ENCODE results near the gene SLC25A10.
"Not testable (repeated sequence)": the region's sequence is repeated elsewhere in the genome, so short reads cannot be mapped to it uniquely, and the experiment has no call there.

The SLC25A10 gene

GRCh38 chr17:81723651-81724209 is 11.6 kb downstream of the SLC25A10 start:
- no peak for DNase-seq

DNA sequence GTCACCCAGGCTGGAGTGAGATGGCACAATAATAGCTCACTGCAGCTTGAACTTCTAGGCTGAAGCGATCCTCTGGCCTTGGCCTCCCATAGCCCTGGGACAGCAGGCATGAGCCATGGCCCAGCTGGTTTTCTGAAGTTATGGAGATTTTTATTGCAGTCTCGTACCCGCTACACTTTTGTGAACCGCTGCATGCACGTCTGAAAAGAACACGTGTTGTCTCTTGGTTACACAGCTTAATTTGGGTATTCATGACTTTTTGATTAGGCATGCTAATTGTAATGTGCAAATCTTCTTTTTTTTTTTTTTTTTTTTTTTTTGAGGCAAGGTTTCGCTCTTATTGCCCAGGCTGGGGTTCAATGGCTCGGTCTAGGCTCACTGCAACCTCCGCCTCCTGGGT is 13.4 kb downstream of the SLC25A10 start:
- DNase-seq, result no peak

DNA sequence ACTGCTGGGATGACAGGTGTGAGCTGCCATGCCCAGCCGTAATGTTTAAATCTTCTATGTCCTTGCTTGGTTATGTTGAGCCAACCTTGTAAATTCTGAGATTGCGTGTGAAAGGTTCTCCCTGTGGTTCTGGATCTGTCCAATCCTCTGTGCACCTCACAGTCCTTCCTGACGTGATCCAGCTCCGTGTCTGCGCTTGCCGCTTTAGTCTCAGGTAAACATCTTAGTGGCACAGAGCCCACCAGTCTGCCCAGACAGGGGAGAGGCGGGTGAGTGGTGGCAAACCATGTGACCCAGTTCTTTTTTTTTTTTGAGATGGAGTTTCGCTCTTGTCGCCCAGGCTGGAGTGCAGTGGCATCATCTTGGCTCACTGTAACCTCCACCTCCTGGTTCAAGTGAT is 13.9 kb downstream of the SLC25A10 start:
- DNase-seq, result no peak

DNA sequence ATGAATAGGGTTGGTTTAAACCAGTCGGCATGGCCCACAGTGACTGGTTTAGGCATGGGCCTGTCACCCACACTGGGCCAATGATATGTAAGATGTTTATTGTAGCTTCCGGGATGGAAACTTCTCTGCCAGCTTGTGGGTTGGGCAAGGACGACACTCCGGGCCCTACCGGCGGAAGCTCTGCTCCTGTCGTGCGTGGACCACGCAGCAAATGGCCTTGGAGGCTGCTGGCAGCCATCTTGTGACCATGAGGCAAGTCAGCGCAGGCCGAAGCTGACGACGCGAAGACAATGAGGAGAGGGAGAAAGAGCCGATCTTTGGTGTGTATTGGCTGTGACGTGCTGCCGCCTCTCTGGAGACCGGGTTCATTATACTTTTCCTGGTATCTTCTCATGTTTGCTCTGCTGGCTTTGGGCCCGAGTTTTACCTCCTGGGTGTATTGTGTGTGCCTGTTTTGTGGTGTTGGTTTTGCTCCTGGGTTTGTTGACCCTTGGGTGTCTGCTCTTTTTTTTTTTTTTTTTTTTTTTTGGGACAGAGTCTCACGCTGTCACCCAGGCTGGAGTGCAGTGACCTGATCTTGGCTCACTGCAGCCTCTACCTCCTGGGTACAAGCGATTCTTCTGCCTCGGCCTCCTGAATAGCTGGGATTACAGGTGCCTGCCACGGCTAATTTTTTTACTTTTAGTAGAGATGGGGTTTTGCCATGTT is 15.4 kb downstream of the SLC25A10 start:
- no peak for DNase-seq

DNA sequence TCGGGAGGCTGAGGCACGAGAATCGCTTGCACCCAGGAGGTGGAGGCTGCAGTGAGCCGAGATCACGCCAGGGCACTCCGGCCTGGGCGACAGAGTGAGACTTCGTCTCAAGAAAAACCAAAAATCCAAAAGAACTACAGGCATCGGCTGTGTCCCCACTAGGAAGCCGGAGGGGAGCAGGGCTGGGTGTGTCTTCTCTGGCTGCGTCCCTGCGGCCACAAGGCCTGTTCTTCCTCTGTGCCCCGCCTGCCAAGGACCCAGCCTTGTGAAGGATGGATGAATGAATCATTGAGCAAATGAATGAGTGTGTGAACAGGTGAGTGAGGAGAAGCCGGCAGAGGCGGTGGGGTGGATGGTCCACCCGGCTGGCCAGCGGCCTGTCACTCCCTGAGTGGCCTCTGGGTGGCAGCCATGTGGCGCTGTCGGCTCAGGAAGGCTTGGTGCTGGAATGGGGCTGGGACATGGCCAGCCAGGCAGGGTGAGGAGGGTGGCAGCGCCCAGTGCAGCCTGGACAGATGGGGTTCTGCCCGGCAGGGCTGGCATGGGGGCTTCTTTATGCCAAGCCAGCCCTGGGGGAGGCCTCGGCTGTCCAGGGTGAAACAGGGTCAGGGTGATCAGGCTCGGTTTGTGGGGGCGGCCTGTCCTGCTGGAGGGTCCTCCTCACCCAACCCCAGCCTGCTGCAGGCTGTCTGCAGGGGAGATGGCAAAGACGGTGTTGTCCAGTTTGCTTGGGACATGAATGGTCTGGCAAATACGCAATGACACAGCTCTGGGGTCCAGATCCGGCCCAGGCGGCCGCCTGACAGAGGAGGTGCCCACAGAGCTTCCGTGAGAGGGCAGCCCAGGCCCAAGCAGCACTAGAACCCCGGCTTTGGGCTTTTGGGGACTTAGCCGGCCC is 21.7 kb downstream of the SLC25A10 start:
- peak; percentile 25 to 67 for DNase-seq

GRCh38 chr17:81734405-81735263 is 22.6 kb downstream of the SLC25A10 start:
- no peak for DNase-seq

GRCh38 chr17:81735264-81736102 is 23.4 kb downstream of the SLC25A10 start:
- DNase-seq, result no peak

DNA sequence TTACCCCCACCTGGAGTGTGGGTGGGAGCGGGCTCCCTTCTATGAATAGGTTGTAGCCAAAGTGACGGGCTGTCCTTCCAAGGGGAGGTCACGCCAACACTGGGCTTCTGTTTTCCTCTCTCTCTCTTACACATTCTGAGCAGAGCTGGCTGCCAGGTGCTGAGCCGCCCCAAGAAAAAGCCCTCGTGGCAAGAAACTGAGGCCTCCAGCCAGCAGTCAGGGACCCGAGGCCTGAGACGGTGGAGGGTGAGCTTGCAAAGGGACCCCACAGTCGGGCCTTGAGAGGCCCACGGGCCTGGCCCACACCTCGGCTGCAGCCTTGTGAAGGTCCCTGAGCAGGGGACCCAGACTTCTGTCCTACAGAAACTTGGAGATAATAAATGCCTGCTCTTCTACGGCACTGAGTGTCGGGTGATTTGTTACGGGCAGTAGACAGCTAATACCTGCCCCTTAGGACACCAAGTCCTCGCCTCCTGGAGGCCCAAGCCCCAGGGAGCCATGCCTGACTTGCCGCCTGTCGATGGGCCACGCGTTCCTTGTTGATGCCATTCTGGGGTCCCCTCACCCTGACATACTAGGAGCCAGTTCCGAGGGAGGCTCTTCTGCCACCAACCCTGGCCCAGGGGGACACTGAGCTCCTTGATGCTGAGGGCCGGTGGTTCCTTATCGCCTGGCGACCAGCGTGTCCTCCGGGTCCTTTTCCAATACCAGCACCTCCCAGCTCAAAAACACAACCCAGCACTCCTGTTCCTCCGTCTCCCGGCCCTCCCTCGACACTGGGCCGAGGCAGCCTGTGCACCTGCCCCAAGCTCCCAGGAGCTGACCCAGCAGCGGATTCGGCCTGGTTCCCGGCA is 26.1 kb downstream of the SLC25A10 start:
- no peak for DNase-seq

DNA sequence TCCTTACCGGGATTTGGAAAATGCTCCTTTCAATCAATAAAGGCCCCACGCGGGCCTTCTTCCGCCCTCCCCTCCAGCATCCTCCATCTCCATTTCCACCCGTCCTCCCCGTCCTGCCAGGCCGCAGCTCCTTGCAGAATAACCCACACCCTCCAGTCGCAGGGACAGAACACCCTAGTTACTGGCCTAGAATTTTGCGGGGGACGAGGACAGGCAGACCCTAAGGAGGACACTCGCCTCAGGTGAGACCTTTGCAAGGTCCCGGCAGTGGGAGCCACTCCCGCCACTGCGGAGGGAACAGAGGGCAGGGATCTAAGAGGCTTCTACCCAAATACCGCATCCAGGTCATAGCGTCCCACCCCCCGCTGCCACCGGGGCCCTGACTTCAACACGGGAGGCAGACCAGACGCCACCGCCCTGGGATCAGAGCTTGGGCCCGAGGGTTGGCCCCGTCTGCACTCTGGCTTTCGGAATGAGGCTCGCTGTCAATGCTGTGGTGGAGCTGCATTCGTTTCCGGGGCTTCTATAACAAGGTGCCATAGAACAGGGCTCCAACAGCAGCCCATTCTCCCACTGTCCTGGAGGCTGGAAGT is 26.8 kb downstream of the SLC25A10 start:
- no peak for DNase-seq

DNA sequence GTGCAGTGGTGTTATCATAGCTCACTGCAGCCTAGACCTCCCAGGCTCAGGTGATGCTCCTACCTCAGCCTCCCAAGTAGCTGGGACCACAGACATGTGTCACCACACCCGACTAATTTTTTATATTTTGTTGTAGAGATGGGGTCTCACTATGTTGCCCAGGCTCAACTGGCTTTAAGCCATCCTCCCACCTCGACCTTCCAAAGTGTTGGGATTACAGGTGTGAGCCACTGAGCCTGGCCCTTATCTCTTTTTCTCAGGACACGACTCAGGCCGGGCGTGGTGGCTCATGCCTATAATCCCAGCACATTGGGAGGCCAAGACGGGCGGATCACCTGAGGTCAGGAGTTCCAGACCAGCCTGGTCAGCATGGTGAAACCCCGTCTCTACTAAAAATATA is 27.5 kb downstream of the SLC25A10 start:
- not testable (repeated sequence) for DNase-seq

DNA sequence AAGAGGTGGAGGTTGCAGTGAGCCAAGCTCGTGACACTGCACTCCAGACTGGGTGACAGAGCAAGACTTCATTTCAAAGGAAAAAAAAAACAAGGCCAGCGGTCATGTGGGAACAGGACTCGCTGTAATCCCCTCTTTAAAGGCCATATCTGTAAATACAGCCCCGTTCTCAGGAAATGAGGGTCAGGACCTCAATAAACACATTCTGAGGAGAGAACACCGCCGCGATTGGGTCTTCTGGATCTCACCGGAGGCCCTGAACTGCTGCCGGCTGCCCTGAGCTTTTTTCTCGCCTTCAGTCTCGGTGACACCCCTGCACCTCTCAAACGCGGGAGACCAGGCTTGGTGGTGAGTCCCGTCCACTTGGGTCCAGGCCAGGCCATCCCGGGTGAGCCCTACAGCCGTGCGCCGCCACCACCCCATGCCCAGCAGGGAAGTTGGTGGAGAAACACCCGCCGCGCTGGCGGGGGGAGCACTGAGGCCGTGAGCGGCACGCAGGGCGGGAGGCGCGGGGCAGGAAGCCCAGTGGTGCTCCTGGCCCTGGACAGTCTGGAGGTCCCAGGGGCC is 28.4 kb downstream of the SLC25A10 start:
- no peak for DNase-seq

GRCh38 chr17:81741049-81741593 is 29.0 kb downstream of the SLC25A10 start:
- DNase-seq, result no peak

DNA sequence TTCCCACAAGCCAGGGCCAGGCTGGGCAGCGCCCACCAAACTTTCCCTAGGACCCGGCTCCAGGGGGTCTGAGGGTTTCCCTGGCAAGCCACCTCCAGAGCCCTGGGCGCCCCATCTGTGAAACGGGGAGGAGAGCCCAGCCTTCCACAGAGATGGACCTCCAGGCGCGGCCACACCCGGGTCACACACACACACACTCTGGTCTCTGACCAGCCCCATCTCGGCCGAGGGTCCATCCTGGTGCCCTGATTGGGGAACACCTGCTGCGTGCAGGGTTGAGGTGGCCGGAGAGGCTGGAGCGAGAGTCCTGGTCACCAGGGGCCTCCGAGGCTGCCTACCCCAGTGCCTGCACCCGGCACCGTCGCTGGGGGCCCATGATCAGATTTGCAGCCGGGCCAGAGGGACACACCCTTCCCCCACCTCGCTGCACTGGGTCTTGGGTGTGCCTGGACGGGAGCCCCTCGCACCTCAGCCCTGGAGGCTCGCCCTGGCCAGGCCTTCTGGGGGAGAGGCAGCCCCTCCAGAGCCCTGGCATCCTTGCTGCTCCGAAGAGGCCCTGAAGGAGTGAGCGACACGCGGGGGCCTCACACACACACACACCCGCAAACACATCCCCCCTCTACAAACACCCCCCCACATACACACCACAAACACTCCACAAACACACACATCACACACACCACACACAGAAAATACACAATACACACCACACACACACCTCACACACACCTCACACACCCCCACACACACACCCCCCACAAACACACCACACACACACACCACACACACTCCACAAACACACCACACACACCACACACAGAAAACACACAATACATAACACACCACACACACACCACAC is 29.7 kb downstream of the SLC25A10 start:
- no peak for DNase-seq
